Measurements from ENCODE around the gene GPR37. TPM values are rescaled to one million over a fixed set of nuclear protein-coding genes. Genes with fewer than 3 reads are reported as not detected.

GPR37 gene
- total and polyA plus RNA-seq, 8 donors: 2.0 to 6.9 (median 5.3) TPM

DNA sequence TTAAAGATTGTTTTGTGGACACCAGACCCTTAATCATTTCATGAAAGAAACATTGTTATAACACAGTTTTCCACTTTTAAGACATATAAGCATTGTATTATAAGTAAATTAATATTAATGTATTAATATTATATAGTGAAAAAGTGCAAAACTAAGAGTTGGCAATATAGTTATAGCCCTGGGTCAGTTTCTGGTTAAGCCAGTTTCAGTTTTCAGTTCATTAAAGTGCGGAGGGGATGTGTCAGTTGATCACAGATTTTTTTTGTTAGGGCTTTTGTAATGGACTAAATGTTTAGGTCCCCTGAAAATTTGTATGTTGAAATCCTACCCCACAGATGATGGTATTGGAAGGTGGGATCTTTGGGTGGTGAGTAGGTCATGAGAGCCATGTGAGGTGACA, 45.7 kb upstream of the GPR37 start:
- H3K9me3 ChIP-seq: no peaks in the 10 kb centered on the region
- DNase-seq: no peak
- TF ChIP-seq, protein P1, sequence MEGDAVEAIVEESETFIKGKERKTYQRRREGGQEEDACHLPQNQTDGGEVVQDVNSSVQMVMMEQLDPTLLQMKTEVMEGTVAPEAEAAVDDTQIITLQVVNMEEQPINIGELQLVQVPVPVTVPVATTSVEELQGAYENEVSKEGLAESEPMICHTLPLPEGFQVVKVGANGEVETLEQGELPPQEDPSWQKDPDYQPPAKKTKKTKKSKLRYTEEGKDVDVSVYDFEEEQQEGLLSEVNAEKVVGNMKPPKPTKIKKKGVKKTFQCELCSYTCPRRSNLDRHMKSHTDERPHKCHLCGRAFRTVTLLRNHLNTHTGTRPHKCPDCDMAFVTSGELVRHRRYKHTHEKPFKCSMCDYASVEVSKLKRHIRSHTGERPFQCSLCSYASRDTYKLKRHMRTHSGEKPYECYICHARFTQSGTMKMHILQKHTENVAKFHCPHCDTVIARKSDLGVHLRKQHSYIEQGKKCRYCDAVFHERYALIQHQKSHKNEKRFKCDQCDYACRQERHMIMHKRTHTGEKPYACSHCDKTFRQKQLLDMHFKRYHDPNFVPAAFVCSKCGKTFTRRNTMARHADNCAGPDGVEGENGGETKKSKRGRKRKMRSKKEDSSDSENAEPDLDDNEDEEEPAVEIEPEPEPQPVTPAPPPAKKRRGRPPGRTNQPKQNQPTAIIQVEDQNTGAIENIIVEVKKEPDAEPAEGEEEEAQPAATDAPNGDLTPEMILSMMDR (IDR thresholded peaks at IDR 0.05): no peak
- H3K4me3 ChIP-seq: no peak overlapping the region
- H3K36me3 ChIP-seq: no peaks in the 10 kb centered on the region
- ATAC-seq: no peak
- H3K4me1 ChIP-seq: no peaks in the 10 kb centered on the region
- H3K27ac ChIP-seq: no peak overlapping the region
- intact Hi-C loops (cut with DNase I): no loop called here
- H3K27me3 ChIP-seq: no peaks in the 10 kb centered on the region

DNA sequence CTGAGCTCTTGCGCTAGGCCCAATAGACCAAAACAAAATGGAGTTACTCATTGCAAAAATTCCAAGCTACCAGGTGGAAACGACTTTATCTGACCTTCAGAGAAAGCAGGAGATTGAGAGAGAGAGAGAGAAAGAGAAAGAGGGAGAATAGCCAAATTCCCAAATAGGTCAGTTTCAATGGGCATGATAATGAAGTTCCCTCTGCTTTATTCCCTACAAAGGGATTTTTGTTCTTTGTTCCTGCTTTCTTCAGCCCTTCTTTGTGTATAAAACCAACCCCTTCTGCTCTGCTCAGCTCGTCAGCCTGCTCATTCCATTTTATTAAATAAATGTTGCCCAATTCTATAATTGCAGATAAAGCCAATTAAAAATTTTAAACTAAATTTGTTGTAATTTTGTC, 45.0 kb upstream of the GPR37 start:
- Histone ChIP-seq H3K9me3 (no peaks in the 10 kb centered on the region), H3K27ac (no peak overlapping the region), H3K36me3 (no peaks in the 10 kb centered on the region), H3K27me3 (no peaks in the 10 kb centered on the region), H3K4me3 (no peak overlapping the region), H3K4me1 (no peaks in the 10 kb centered on the region)
- DNase-seq (no peak), ATAC-seq (no peak)
- intact Hi-C loops (cut with DNase I): no loop called here
- TF ChIP-seq, protein P1 (IDR thresholded peaks at IDR 0.05): no peak

DNA sequence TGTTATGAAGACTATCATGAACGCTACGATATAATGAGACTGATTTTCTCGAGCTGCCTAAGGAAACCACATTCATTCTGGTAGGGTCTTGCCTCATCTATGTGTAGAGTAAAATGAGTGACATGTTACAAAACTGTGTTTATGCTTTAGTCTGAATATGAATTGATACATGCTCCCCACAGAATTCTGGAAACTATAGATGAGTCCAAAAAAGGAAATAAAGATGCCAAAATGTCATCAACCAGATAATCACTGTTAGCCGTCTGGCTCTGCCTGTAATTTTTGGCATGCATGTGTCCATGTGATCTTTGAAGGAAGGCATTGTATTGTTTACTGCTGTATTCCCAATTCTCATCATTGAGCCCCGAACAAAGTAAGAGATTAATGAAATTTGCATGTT, 42.6 kb upstream of the GPR37 start:
- intact Hi-C loops (cut with DNase I): no loop called here
- ATAC-seq: no peak
- no peak overlapping the region for H3K4me3 ChIP-seq
- no peaks in the 10 kb centered on the region for H3K9me3 ChIP-seq
- H3K36me3 ChIP-seq: no peaks in the 10 kb centered on the region
- TF ChIP-seq, protein P1 (IDR thresholded peaks at IDR 0.05): no peak
- H3K27ac ChIP-seq: no peak overlapping the region
- no peaks in the 10 kb centered on the region for H3K27me3 ChIP-seq
- DNase-seq: no peak
- H3K4me1 ChIP-seq: no peaks in the 10 kb centered on the region

DNA sequence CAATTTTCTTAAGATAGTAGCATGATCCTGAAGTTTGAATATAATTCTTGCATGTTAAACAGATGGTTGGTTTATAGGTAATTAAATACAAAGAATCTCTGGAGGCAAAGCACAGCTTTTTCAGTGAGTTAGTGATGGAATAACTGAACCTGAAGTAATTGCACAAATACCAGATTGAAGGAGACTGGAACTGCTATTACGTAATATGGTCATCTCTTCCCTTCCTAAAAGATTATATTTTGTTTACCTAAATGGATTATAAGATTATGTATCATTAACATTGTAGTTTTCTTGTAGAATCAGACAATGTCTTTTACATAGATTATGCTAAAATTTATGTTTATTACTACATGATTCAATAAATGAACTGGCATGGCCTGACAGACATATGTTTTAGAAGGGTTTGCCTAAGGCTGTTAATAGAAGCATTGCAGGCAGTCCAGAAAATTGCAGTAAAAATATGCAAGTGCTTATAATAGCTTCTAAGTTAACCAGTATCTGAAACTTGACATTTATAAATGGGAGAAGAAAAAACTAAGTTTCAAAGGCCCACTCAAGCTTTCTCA, 35.8 kb upstream of the GPR37 start:
- no peaks in the 10 kb centered on the region for H3K4me1 ChIP-seq
- no peaks in the 10 kb centered on the region for H3K9me3 ChIP-seq
- TF ChIP-seq, protein P1 (IDR thresholded peaks at IDR 0.05): no peak
- H3K27ac ChIP-seq: no peak overlapping the region
- intact Hi-C loops (cut with DNase I): no loop called here
- DNase-seq (no peak), ATAC-seq (no peak)
- no peak overlapping the region for H3K4me3 ChIP-seq
- H3K36me3 ChIP-seq: no peaks in the 10 kb centered on the region
- peaks cover 0 to 4% of the 10 kb centered on the region in 2 donors for H3K27me3 ChIP-seq

DNA sequence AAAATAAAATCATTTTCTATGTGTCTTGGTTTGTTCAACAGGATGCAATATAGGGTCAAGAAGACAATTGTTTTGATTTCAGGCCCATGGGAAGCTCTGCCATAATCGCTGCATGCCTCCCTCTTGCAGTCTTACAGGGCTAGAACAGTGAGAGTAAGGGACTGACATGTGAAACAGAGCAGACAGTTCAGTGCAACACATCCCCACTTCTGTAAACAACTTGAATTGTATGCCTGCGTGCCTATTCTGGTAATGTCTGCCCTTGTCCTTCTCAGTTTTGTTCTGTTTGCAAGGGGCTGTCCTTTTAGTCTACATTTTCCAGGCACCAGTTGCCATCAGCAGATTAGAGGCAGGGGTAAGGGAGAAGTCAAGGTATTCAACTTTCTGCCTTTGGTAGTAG, 34.8 kb upstream of the GPR37 start:
- no peak for ATAC-seq

More for the DNA sequence above, 34.8 kb upstream of the GPR37 start:
- TF ChIP-seq, protein P1 (IDR thresholded peaks at IDR 0.05): no peak
- intact Hi-C loops (cut with DNase I): no loop called here
- H3K4me3 ChIP-seq: no peak overlapping the region
- H3K4me1 ChIP-seq: no peaks in the 10 kb centered on the region
- no peak overlapping the region for H3K27ac ChIP-seq
- H3K36me3 ChIP-seq: no peaks in the 10 kb centered on the region
- H3K9me3 ChIP-seq: peaks cover 0 to 2% of the 10 kb centered on the region in 2 donors
- peaks cover 0 to 4% of the 10 kb centered on the region in 2 donors for H3K27me3 ChIP-seq
- no peak for DNase-seq

Data from left lung (tissue), 10 donors.